ENCODE data around the gene BTNL2.
"Not testable (repeated sequence)": the region's sequence is repeated elsewhere in the genome, so short reads cannot be mapped to it uniquely, and the experiment has no call there.

BTNL2 gene

DNA sequence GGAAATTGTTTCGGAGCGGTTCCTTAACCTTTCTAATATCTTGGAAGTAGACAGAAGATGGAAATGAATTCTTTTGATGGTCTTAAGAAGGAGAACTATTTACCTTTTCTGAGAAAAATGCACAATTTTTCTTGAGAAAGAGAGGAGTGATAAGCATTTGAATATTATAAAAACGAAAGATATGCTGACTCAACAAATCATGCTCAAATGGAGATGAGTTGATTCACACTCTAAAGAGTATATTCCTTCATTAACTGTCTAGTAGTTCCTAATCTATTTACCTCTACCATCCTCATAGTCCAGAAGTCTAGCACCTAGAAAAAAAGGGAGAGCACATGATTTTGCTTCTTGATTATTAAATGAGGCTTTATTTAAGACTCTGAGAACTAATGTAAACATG, 39.3 kb downstream of the BTNL2 start:
- no peak for DNase-seq (ENCODE audit: low read depth in 2 of 2)

DNA sequence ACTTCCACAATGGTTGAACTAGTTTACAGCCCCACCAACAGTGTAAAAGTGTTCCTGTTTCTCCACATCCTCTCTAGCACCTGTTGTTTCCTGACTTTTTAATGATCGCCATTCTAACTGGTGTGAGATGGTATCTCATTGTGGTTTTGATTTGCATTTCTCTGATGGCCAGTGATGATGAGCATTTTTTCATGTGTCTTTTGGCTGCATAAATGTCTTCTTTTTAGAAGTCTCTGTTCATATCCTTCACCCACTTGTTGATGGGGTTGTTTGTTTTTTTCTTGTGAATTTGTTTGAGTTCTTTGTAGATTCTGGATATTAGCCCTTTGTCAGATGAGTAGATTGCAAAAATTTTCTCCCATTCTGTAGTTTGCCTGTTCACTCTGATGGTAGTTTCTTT, 47.8 kb downstream of the BTNL2 start:
- not testable (repeated sequence) for DNase-seq (ENCODE audit: low read depth in 2 of 2)

- DNase-seq (ENCODE audit: low read depth in 2 of 2): not testable (repeated sequence)
These were observed 48.4 kb downstream of the BTNL2 start for GRCh38 chr6:32358548-32358947.

DNA sequence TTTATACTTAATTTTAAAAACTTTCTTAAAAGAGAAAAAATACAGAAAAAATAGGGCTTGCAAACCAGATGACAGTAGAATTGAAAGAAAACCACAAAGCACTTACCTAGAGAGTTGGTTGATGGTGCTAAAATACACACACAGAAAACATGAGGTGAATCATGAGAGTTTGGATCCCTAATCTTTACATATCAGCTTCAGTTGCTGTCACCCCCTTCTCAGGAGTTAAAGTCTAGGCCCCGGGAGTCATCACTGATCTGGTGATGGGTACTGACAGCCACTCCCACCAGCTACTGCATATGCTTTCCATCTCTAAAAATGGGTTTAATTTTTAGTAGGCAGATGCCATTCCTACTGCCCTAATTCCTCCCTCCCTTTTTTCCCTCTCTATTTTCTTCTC, 52.0 kb downstream of the BTNL2 start:
- DNase-seq (ENCODE audit: low read depth in 2 of 2): no peak

GRCh38 chr6:32353348-32353747, 53.6 kb downstream of the BTNL2 start:
- DNase-seq (ENCODE audit: low read depth in 2 of 2): no peak

All from stimulated activated CD4-positive, alpha-beta T cell treated with anti-CD3 and anti-CD28 coated beads, Interleukin-1b, Interleukin-23, amount 100 ng/mL, for 4 hours (primary cell).